ENCODE data around the gene TUBA8.

The TUBA8 gene

GRCh38 chr22:18082467-18082866 lies 28.1 kb upstream of the TUBA8 start:
- no peak overlapping the region for H3K4me3 ChIP-seq (replicated peaks; ENCODE audit: insufficient read depth, low read length)
- no peaks in the 10 kb centered on the region for H3K27me3 ChIP-seq (ENCODE audit: insufficient read depth, poor library complexity, severe bottlenecking)
- no peak overlapping the region for H3K27ac ChIP-seq (replicated peaks)
- TF ChIP-seq POLR2AphosphoS5 (IDR thresholded peaks at IDR 0.05; ENCODE audit: low read depth): no peak
- DNase-seq (ENCODE audit: low read depth in 1 of 2, low spot score in 1 of 2): no peak

GRCh38 chr22:18083406-18083805 lies 27.2 kb upstream of the TUBA8 start:
- Histone ChIP-seq H3K27me3 (ENCODE audit: insufficient read depth, poor library complexity, severe bottlenecking) (no peaks in the 10 kb centered on the region), H3K4me3 (replicated peaks; ENCODE audit: insufficient read depth, low read length) (no peak overlapping the region), H3K27ac (replicated peaks) (no peak overlapping the region)
- TF ChIP-seq POLR2AphosphoS5 (IDR thresholded peaks at IDR 0.05; ENCODE audit: low read depth): no peak
- TF ChIP-seq CTCF (IDR thresholded peaks at IDR 0.05; ENCODE audit: insufficient read depth, low read length): no peak
- TF ChIP-seq GABPA (IDR thresholded peaks at IDR 0.05; ENCODE audit: low read depth): no peak
- no peak for TF ChIP-seq REST (IDR thresholded peaks at IDR 0.05; ENCODE audit: insufficient replicate concordance, low read depth)
- no peak for TF ChIP-seq SPI1 (IDR thresholded peaks at IDR 0.05; ENCODE audit: borderline replicate concordance, low read depth)
- DNase-seq (ENCODE audit: low read depth in 1 of 2, low spot score in 1 of 2): no peak

- DNase-seq (ENCODE audit: low read depth in 1 of 2, low spot score in 1 of 2): no peak
- TF ChIP-seq GABPA (IDR thresholded peaks at IDR 0.05; ENCODE audit: low read depth) (no peak), REST (IDR thresholded peaks at IDR 0.05; ENCODE audit: insufficient replicate concordance, low read depth) (no peak), CTCF (IDR thresholded peaks at IDR 0.05; ENCODE audit: insufficient read depth, low read length) (no peak), POLR2AphosphoS5 (IDR thresholded peaks at IDR 0.05; ENCODE audit: low read depth) (no peak), SPI1 (IDR thresholded peaks at IDR 0.05; ENCODE audit: borderline replicate concordance, low read depth) (no peak)
- Histone ChIP-seq H3K27ac (replicated peaks) (no peak overlapping the region), H3K4me3 (replicated peaks; ENCODE audit: insufficient read depth, low read length) (no peak overlapping the region), H3K27me3 (ENCODE audit: insufficient read depth, poor library complexity, severe bottlenecking) (no peaks in the 10 kb centered on the region)
These were observed 25.4 kb upstream of the TUBA8 start for GRCh38 chr22:18085188-18085587.

- H3K27me3 ChIP-seq (ENCODE audit: insufficient read depth, poor library complexity, severe bottlenecking): no peaks in the 10 kb centered on the region
- no peak for DNase-seq (ENCODE audit: low read depth in 1 of 2, low spot score in 1 of 2)
- H3K4me3 ChIP-seq (replicated peaks; ENCODE audit: insufficient read depth, low read length): no peak overlapping the region
- TF ChIP-seq POLR2AphosphoS5 (IDR thresholded peaks at IDR 0.05; ENCODE audit: low read depth): no peak
- no peak for TF ChIP-seq CTCF (IDR thresholded peaks at IDR 0.05; ENCODE audit: insufficient read depth, low read length)
- no peak for TF ChIP-seq GABPA (IDR thresholded peaks at IDR 0.05; ENCODE audit: low read depth)
- TF ChIP-seq REST (IDR thresholded peaks at IDR 0.05; ENCODE audit: insufficient replicate concordance, low read depth): no peak
- TF ChIP-seq SPI1 (IDR thresholded peaks at IDR 0.05; ENCODE audit: borderline replicate concordance, low read depth): no peak
- H3K27ac ChIP-seq (replicated peaks): no peak overlapping the region
These were observed 23.2 kb upstream of the TUBA8 start for GRCh38 chr22:18087350-18087855.
